B cell (primary cell): ENCODE data around the gene IRF7. TPM values are rescaled to one million over a fixed set of nuclear protein-coding genes. Genes with fewer than 3 reads are reported as not detected.

Source experiments
- ATAC-seq: fragments of 200-7000 bp; cut with Tn5 transposase; one replicate; pipeline ENCODE4 v1.10.0; 2021; ENCODE audit warnings: low read depth, mild to moderate bottlenecking, moderate number of reproducible peaks, moderate library complexity
- CTCF ChIA-PET: fragments of 350-600 bp; sonication (Branson Sonifier 250); formaldehyde crosslinking; loops from one replicate; lab custom pipeline; 2021; ENCODE audit warnings: antibody characterized with exemption, inconsistent platforms; lab: Charles Lee
- POLR2A ChIA-PET: fragments of 350-600 bp; sonication (Branson Sonifier 250); formaldehyde crosslinking; loops from one replicate; lab custom pipeline; 2021; ENCODE audit warnings: antibody characterized with exemption; lab: Charles Lee
- DNase-seq: peaks from one replicate; pipeline ENCODE4 v3.0.0; 2013
- H2AFZ ChIP-seq: 2 replicates; pipeline ENCODE4 v1.6.1; 2012; ENCODE audit warnings: mild to moderate bottlenecking, low read depth, low read length; ENCODE audit not compliant: insufficient read depth, poor library complexity, severe bottlenecking
- H3K27ac ChIP-seq, 2 donors: 1 replicate in 1 of 2; 2 replicates in 1 of 2; pipeline ENCODE4 v1.5.1; 2012 to 2013; ENCODE audit warnings: low read length in 2 of 2, mild to moderate bottlenecking in 2 of 2, moderate library complexity in 1 of 2
- H3K27me3 ChIP-seq, 4 experiments: fragments of 200-600 bp in 1 of 4; sonication (generic) in 1 of 4; replicated peaks in 1 of 4; 1 replicate in 2 of 4; 2 replicates in 2 of 4; pipeline versions ENCODE4 v1.6.1 to v1.7.0; 2013 to 2016; ENCODE audit warnings: low read length in 3 of 4, mild to moderate bottlenecking in 2 of 4, mixed read lengths in 1 of 4, moderate library complexity in 1 of 4; ENCODE audit not compliant: insufficient read depth in 4 of 4, control insufficient read depth in 3 of 4; ENCODE audit errors: control extremely low read depth in 1 of 4
- H3K36me3 ChIP-seq, 2 experiments: replicated peaks in 1 of 2; 1 replicate in 1 of 2; 2 replicates in 1 of 2; pipeline versions ENCODE4 v1.6.1 to v1.7.1; 2013; ENCODE audit warnings: low read length in 1 of 2; ENCODE audit not compliant: insufficient read depth in 2 of 2, control insufficient read depth in 1 of 2; ENCODE audit errors: control extremely low read depth in 1 of 2, extremely low read depth in 1 of 2
- H3K4me1 ChIP-seq, 2 donors: fragments of 200-600 bp in 1 of 2; sonication (generic) in 1 of 2; 1 replicate in 1 of 2; 2 replicates in 1 of 2; pipeline versions ENCODE4 v1.5.1 to v1.6.1; 2013 to 2017; ENCODE audit warnings: low read length in 2 of 2; ENCODE audit not compliant: control insufficient read depth in 2 of 2, insufficient read depth in 2 of 2
- H3K4me2 ChIP-seq: replicated peaks from 2 replicates; pipeline ENCODE3; 2012; ENCODE audit warnings: mild to moderate bottlenecking, low read depth, low read length; ENCODE audit not compliant: poor library complexity, severe bottlenecking
- H3K4me3 ChIP-seq, 5 experiments: fragments of 200-600 bp in 1 of 5; sonication (generic) in 1 of 5; 1 replicate in 3 of 5; 2 replicates in 2 of 5; pipeline versions ENCODE4 v1.5.1 to v1.7.0; 2011 to 2016; ENCODE audit warnings: low read length in 4 of 5, mild to moderate bottlenecking in 4 of 5, low read depth in 2 of 5, control low read depth in 1 of 5, moderate library complexity in 1 of 5; ENCODE audit not compliant: insufficient read depth in 1 of 5; ENCODE audit errors: control extremely low read depth in 1 of 5, extremely low read depth in 1 of 5
- H3K79me2 ChIP-seq: fragments of 200-600 bp; sonication (generic); one replicate; pipeline ENCODE4 v1.6.0; 2016; ENCODE audit warnings: low read length; ENCODE audit not compliant: control insufficient read depth, insufficient read depth
- H3K9ac ChIP-seq: fragments of 200-600 bp; sonication (generic); 2 replicates; pipeline ENCODE4 v1.6.1; 2017; ENCODE audit warnings: mild to moderate bottlenecking, low read length, moderate library complexity
- H3K9me3 ChIP-seq, 3 donors: one replicate each; pipeline versions ENCODE4 v1.6.1 to v1.7.1; 2013; ENCODE audit warnings: low read length in 2 of 3; ENCODE audit not compliant: control insufficient read depth in 2 of 3, insufficient read depth in 1 of 3; ENCODE audit errors: control extremely low read depth in 1 of 3
- H4K20me1 ChIP-seq: 2 replicates; pipeline ENCODE4 v1.6.0; 2012; ENCODE audit warnings: mild to moderate bottlenecking, low read length; ENCODE audit not compliant: insufficient read depth, control insufficient read depth, poor library complexity, severe bottlenecking
- H3K27ac Mint-ChIP-seq: one replicate; pipeline ENCODE4 v1.8.0; 2021; ENCODE audit warnings: mixed read lengths
- H3K27me3 Mint-ChIP-seq: one replicate; pipeline ENCODE4 v1.8.0; 2021; ENCODE audit warnings: mixed read lengths
- H3K4me1 Mint-ChIP-seq: one replicate; pipeline ENCODE4 v1.8.0; 2021; ENCODE audit warnings: mixed read lengths
- H3K4me3 Mint-ChIP-seq: one replicate; pipeline ENCODE4 v1.8.0; 2021; ENCODE audit warnings: mixed read lengths
- H3K9me3 Mint-ChIP-seq: one replicate; pipeline ENCODE4 v1.8.0; 2022; ENCODE audit warnings: mixed read lengths; ENCODE audit not compliant: insufficient read depth
- EZH2 ChIP-seq: IDR thresholded peaks from 2 replicates; pipeline ENCODE4 v1.6.1; 2012; ENCODE audit warnings: borderline replicate concordance, low read depth, mild to moderate bottlenecking, moderate library complexity, low read length; ENCODE audit not compliant: insufficient read depth, poor library complexity, severe bottlenecking
- WGBS: methylation state at CpG from one replicate; pipeline ENCODE4 v1.1.5; 2013; ENCODE audit warnings: missing lambda C conversion rate; ENCODE audit not compliant: insufficient coverage; 5-methylcytosine and 5-hydroxymethylcytosine counted together
- intact Hi-C: fragments of 100-400 bp; cut with micrococcal nuclease; formaldehyde crosslinking; loops from one replicate; pipeline ENCODE4 v1.10.0; 2022
- polyA plus RNA-seq: library from polyadenylated mRNA; depleted of rRNA; stranded (reverse); fragments of >200 nt; gene quantifications from 2 replicates; pipeline ENCODE4 v1.2.3, GENCODE V29; 2012
- total RNA-seq, 2 donors: library from RNA; stranded (reverse); fragments of 120-200 nt in 1 of 2; gene quantifications; 1 replicate in 1 of 2; 2 replicates in 1 of 2; pipeline versions ENCODE4 v1.2.3 to v1.2.4, GENCODE V29; 2013 to 2022
- TF ChIP-seq, protein P1 (sequence below): fragments of 200-600 bp; IDR thresholded peaks from one replicate; pipeline ENCODE4 v1.8.0; 2022; ENCODE audit warnings: antibody characterized with exemption, mild to moderate bottlenecking

Gene IRF7
- total and polyA plus RNA-seq, 2 donors (not counting 1 experiment from before 2014, with no cell fraction given), result 136 to 184 TPM

DNA sequence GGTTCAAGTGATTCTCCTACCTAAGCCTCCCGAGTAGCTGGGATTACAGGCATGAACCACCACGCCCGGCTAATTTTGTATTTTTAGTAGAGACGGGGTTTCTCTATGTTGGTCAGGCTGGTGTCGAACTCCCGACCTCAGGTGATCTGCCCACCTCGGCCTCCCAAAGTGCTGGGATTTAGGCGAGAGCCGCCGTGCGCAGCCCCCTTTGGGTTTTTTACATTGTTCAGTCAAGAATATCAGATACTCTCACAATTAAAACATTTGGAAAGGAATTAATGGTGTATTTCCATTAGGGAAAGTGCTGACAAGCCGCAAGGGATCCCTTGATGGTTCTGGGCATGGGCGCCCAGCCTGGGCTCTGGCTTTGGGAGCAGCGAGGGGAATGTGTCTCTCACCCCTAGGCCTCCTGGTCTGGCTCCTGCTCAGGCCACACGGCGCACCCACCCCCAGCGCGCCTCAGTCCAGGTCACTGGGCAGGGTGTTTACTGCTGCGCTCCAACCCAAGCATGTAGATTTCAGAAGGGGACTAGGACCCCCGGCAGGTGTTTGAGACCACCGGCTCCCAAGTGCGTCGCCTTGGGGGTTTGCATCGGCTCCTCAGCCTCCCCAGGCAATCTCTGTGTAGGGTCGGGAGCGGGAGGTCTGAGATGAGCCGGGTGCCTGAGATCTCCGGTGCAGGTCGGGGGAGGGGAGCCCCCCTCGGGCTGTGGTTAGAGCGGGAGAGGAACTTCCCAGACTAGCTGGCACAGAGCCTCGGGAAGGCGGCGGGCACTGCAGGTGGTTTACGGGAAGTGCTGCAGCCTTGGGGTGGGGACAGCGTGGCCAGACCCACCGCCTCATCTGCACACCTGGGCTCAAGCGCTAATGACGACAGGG is 809 bp upstream of the IRF7 start:
- WGBS, result 48% methylated on average over 30 of the region's 39 CpGs
- intact Hi-C loops, result loop anchor here (1.0 to 10.0 kb wide), 7 partner anchors 40 to 188 kb away; partner anchors contain the start of genes DEAF1, LMNTD2, PHRF1 and PIDD1
- Histone ChIP-seq H3K36me3 (peaks cover 0 to 25% of the 10 kb centered on the region in 2 experiments), H2AFZ (peak overlapping the region; percentile 80), H3K9me3 (no peaks in the 10 kb centered on the region), H3K79me2 (peaks cover 6% of the 10 kb centered on the region), H4K20me1 (peaks cover 37% of the 10 kb centered on the region), H3K4me2 (peak overlapping the region; percentile 90), H3K9ac (peak overlapping the region; percentile 80), H3K4me3 (peak overlapping the region; percentile 14 to 83 (median 79)), H3K27ac (peak overlapping the region; percentile 81 to 85), H3K27me3 (no peaks in the 10 kb centered on the region), H3K4me1 (peaks cover 18 to 35% of the 10 kb centered on the region in 2 donors)
- ATAC-seq (no peak), DNase-seq (no peak)
- ChIA-PET CTCF (interaction anchor here (1.1 to 1.3 kb wide), 4 partner anchors 12 to 110 kb away, joined by 3 to 4 read pairs (median 3); no protein-coding TSS in a partner anchor), POLR2A (interaction anchor here (1.0 to 1.5 kb wide), 6 partner anchors 8 to 98 kb away, joined by 3 to 13 read pairs (median 3); partner anchors contain the start of genes DEAF1, HRAS, LRRC56 and PHRF1)
- Mint-ChIP-seq H3K27ac (peak overlapping the region; percentile 94), H3K4me3 (peak overlapping the region; percentile 92), H3K27me3 (no peaks in the 10 kb centered on the region), H3K4me1 (peaks cover 17% of the 10 kb centered on the region), H3K9me3 (no peaks in the 10 kb centered on the region)
- TF ChIP-seq, protein P1, sequence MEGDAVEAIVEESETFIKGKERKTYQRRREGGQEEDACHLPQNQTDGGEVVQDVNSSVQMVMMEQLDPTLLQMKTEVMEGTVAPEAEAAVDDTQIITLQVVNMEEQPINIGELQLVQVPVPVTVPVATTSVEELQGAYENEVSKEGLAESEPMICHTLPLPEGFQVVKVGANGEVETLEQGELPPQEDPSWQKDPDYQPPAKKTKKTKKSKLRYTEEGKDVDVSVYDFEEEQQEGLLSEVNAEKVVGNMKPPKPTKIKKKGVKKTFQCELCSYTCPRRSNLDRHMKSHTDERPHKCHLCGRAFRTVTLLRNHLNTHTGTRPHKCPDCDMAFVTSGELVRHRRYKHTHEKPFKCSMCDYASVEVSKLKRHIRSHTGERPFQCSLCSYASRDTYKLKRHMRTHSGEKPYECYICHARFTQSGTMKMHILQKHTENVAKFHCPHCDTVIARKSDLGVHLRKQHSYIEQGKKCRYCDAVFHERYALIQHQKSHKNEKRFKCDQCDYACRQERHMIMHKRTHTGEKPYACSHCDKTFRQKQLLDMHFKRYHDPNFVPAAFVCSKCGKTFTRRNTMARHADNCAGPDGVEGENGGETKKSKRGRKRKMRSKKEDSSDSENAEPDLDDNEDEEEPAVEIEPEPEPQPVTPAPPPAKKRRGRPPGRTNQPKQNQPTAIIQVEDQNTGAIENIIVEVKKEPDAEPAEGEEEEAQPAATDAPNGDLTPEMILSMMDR, result no peak
- TF ChIP-seq EZH2, result no peak
